Mesendoderm (in vitro differentiated cells): Measurements from ENCODE around the gene SSTR1.

Experiments
- DNase-seq: peaks from one replicate; pipeline ENCODE4 v3.0.0; 2013
- H2AK5ac ChIP-seq: 2 replicates; pipeline ENCODE4 v1.6.1; 2013; ENCODE audit warnings: low read length, inconsistent platforms
- H2BK120ac ChIP-seq: 2 replicates; pipeline ENCODE4 v1.6.1; 2013; ENCODE audit warnings: low read depth, mild to moderate bottlenecking, low read length, moderate library complexity, mixed read lengths
- H2BK15ac ChIP-seq: replicated peaks from 2 replicates; pipeline ENCODE4 v1.6.1; 2013; ENCODE audit warnings: low read depth, mild to moderate bottlenecking, moderate library complexity
- H2BK5ac ChIP-seq: 2 replicates; pipeline ENCODE4 v1.6.1; 2013; ENCODE audit warnings: low read length, inconsistent platforms
- H3K18ac ChIP-seq: 2 replicates; pipeline ENCODE4 v1.6.1; 2013; ENCODE audit warnings: mild to moderate bottlenecking, low read length, mixed read lengths
- H3K23ac ChIP-seq: one replicate; pipeline ENCODE4 v1.6.1; 2013; ENCODE audit warnings: low read length
- H3K27ac ChIP-seq: 2 replicates; pipeline ENCODE4 v1.5.1; 2013; ENCODE audit warnings: low read depth, mild to moderate bottlenecking, inconsistent platforms, low read length, moderate library complexity
- H3K27me3 ChIP-seq: 2 replicates; pipeline ENCODE4 v1.6.1; 2013; ENCODE audit warnings: low read length, control low read depth, mild to moderate bottlenecking, inconsistent platforms; ENCODE audit not compliant: insufficient read depth, poor library complexity
- H3K36me3 ChIP-seq: 2 replicates; pipeline ENCODE4 v1.6.1; 2013; ENCODE audit warnings: low read length, inconsistent platforms; ENCODE audit not compliant: control insufficient read depth, insufficient read depth
- H3K4ac ChIP-seq: one replicate; pipeline ENCODE4 v1.6.1; 2013; ENCODE audit warnings: low read depth, mild to moderate bottlenecking, low read length, moderate library complexity
- H3K4me1 ChIP-seq: 2 replicates; pipeline ENCODE4 v1.6.1; 2013; ENCODE audit warnings: low read depth, low read length, inconsistent platforms; ENCODE audit not compliant: control insufficient read depth
- H3K4me2 ChIP-seq: 2 replicates; pipeline ENCODE4 v1.6.1; 2013; ENCODE audit warnings: low read length
- H3K4me3 ChIP-seq: 2 replicates; pipeline ENCODE4 v1.5.1; 2013; ENCODE audit warnings: mild to moderate bottlenecking, low read length
- H3K56ac ChIP-seq: one replicate; pipeline ENCODE4 v1.6.1; 2013; ENCODE audit warnings: low read length
- H3K79me1 ChIP-seq: 2 replicates; pipeline ENCODE4 v1.6.1; 2013; ENCODE audit warnings: low read length, inconsistent platforms
- H3K79me2 ChIP-seq: 2 replicates; pipeline ENCODE4 v1.6.1; 2013; ENCODE audit warnings: mild to moderate bottlenecking, low read length; ENCODE audit not compliant: control insufficient read depth, insufficient read depth
- H3K9ac ChIP-seq: 2 replicates; pipeline ENCODE4 v1.6.1; 2013; ENCODE audit warnings: low read length, inconsistent platforms
- H4K5ac ChIP-seq: one replicate; pipeline ENCODE4 v1.6.1; 2013; ENCODE audit warnings: low read length
- H4K8ac ChIP-seq: one replicate; pipeline ENCODE4 v1.6.1; 2013; ENCODE audit warnings: low read depth, mild to moderate bottlenecking, control low read depth, low read length, moderate library complexity
- WGBS: extraction: QIAGEN DNeasy Blood & Tissue Kit; methylation state at CpG from one replicate; pipeline ENCODE4 v1.1.7; 2013; ENCODE audit warnings: low lambda C conversion rate, missing lambda C conversion rate; ENCODE audit not compliant: insufficient coverage; ENCODE audit errors: extremely low coverage; 5-methylcytosine and 5-hydroxymethylcytosine counted together

SSTR1 gene

DNA sequence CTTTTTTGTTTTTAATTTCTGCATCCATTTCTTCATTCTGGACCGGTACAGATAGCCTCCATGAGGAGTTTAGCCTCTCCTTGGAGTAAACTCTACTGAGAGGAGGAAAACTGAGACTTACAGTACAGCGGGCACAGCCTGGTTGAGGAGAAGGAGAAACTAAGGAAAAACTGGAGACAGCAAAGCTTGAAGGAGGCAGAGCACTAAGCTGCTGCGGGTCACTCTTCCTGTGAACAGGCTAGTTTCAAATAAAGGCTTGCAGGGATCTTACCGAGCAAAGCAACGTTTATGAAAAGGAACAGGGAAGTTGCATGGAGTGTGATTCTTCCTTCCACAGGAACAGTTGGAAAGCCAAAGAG lies 348 bp upstream of the SSTR1 start:
- no peak for DNase-seq
- Histone ChIP-seq H4K5ac (no peak overlapping the region), H2BK120ac (no peak overlapping the region), H2BK15ac (no peak overlapping the region), H3K4me2 (no peak overlapping the region), H3K79me2 (no peaks in the 10 kb centered on the region), H3K4me3 (no peak overlapping the region), H3K27me3 (peaks cover 33% of the 10 kb centered on the region), H4K8ac (no peak overlapping the region), H2BK5ac (no peak overlapping the region), H3K79me1 (no peaks in the 10 kb centered on the region), H3K36me3 (no peaks in the 10 kb centered on the region), H2AK5ac (no peak overlapping the region), H3K9ac (no peak overlapping the region), H3K56ac (no peak overlapping the region), H3K4ac (no peak overlapping the region), H3K23ac (no peak overlapping the region), H3K27ac (no peak overlapping the region), H3K18ac (no peak overlapping the region), H3K4me1 (peaks cover 8% of the 10 kb centered on the region)
- WGBS, result no CpG with 5 or more reads among the region's 5 CpGs

DNA sequence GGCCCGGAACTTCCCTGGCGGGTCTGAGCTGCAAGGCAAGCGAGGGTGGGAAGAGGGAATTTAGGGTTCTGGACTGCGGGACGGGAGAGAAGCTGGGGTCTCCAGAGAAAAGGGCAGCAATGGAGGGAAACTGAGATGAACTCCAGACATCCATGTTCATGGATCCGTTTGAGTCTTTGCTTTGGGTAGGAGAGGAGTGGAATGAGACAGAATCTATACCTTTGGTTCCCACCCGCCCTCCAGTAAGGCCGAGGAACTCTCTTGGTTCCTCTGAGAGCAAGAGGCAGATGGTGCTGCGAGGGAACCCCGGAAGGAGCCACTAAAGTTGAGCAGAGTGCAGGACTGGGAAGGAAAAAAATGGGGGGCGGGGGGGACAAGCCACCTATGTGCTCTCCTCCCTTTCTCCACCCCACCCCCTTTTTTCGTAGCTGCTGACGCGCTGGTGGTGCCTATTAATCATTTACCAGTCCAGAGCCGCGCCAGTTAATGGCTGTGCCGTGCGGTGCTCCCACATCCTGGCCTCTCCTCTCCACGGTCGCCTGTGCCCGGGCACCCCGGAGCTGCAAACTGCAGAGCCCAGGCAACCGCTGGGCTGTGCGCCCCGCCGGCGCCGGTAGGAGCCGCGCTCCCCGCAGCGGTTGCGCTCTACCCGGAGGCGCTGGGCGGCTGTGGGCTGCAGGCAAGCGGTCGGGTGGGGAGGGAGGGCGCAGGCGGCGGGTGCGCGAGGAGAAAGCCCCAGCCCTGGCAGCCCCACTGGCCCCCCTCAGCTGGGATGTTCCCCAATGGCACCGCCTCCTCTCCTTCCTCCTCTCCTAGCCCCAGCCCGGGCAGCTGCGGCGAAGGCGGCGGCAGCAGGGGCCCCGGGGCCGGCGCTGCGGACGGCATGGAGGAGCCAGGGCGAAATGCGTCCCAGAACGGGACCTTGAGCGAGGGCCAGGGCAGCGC lies 1.2 kb downstream of the SSTR1 start:
- peaks cover 33% of the 10 kb centered on the region for H3K27me3 ChIP-seq
- no peak overlapping the region for H3K18ac ChIP-seq
- H3K79me1 ChIP-seq, result no peaks in the 10 kb centered on the region
- H3K36me3 ChIP-seq, result no peaks in the 10 kb centered on the region
- H2BK15ac ChIP-seq, result no peak overlapping the region
- no peak overlapping the region for H2BK120ac ChIP-seq
- H3K56ac ChIP-seq, result peak overlapping the region; percentile 62
- no peak overlapping the region for H3K27ac ChIP-seq
- no peak overlapping the region for H3K4ac ChIP-seq
- no peak overlapping the region for H2AK5ac ChIP-seq
- H2BK5ac ChIP-seq, result no peak overlapping the region
- peaks cover 8% of the 10 kb centered on the region for H3K4me1 ChIP-seq
- H3K4me3 ChIP-seq, result no peak overlapping the region
- peak overlapping the region; percentile 29 for H3K9ac ChIP-seq
- H3K79me2 ChIP-seq, result no peaks in the 10 kb centered on the region
- H3K4me2 ChIP-seq, result peak overlapping the region; percentile 58
- H4K5ac ChIP-seq, result no peak overlapping the region
- no peak for DNase-seq
- H4K8ac ChIP-seq, result no peak overlapping the region
- H3K23ac ChIP-seq, result no peak overlapping the region
- WGBS, result no CpG with 5 or more reads among the region's 59 CpGs

DNA sequence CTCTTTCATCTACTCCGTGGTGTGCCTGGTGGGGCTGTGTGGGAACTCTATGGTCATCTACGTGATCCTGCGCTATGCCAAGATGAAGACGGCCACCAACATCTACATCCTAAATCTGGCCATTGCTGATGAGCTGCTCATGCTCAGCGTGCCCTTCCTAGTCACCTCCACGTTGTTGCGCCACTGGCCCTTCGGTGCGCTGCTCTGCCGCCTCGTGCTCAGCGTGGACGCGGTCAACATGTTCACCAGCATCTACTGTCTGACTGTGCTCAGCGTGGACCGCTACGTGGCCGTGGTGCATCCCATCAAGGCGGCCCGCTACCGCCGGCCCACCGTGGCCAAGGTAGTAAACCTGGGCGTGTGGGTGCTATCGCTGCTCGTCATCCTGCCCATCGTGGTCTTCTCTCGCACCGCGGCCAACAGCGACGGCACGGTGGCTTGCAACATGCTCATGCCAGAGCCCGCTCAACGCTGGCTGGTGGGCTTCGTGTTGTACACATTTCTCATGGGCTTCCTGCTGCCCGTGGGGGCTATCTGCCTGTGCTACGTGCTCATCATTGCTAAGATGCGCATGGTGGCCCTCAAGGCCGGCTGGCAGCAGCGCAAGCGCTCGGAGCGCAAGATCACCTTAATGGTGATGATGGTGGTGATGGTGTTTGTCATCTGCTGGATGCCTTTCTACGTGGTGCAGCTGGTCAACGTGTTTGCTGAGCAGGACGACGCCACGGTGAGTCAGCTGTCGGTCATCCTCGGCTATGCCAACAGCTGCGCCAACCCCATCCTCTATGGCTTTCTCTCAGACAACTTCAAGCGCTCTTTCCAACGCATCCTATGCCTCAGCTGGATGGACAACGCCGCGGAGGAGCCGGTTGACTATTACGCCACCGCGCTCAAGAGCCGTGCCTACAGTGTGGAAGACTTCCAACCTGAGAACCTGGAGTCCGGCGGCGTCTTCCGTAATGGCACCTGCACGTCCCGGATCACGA lies 2.2 kb downstream of the SSTR1 start:
- peak overlapping the region; percentile 58 for H3K4me2 ChIP-seq
- peak overlapping the region; percentile 62 for H3K56ac ChIP-seq
- H2BK120ac ChIP-seq, result no peak overlapping the region
- H3K18ac ChIP-seq, result no peak overlapping the region
- peaks cover 8% of the 10 kb centered on the region for H3K4me1 ChIP-seq
- H3K27ac ChIP-seq, result no peak overlapping the region
- no peaks in the 10 kb centered on the region for H3K79me2 ChIP-seq
- no peak overlapping the region for H4K5ac ChIP-seq
- peak overlapping the region; percentile 29 for H3K9ac ChIP-seq
- H2BK5ac ChIP-seq, result no peak overlapping the region
- WGBS, result no CpG with 5 or more reads among the region's 69 CpGs
- H3K23ac ChIP-seq, result peak overlapping the region; percentile 97
- no peaks in the 10 kb centered on the region for H3K79me1 ChIP-seq
- no peak overlapping the region for H2BK15ac ChIP-seq
- H3K4me3 ChIP-seq, result no peak overlapping the region
- no peak overlapping the region for H2AK5ac ChIP-seq
- H3K36me3 ChIP-seq, result no peaks in the 10 kb centered on the region
- H4K8ac ChIP-seq, result no peak overlapping the region
- DNase-seq, result no peak
- no peak overlapping the region for H3K4ac ChIP-seq
- H3K27me3 ChIP-seq, result peaks cover 33% of the 10 kb centered on the region

DNA sequence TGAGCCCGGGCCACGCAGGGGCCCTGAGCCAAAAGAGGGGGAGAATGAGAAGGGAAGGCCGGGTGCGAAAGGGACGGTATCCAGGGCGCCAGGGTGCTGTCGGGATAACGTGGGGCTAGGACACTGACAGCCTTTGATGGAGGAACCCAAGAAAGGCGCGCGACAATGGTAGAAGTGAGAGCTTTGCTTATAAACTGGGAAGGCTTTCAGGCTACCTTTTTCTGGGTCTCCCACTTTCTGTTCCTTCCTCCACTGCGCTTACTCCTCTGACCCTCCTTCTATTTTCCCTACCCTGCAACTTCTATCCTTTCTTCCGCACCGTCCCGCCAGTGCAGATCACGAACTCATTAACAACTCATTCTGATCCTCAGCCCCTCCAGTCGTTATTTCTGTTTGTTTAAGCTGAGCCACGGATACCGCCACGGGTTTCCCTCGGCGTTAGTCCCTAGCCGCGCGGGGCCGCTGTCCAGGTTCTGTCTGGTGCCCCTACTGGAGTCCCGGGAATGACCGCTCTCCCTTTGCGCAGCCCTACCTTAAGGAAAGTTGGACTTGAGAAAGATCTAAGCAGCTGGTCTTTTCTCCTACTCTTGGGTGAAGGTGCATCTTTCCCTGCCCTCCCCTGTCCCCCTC lies 3.0 kb downstream of the SSTR1 start:
- H3K27me3 ChIP-seq, result peaks cover 33% of the 10 kb centered on the region
- H3K79me2 ChIP-seq, result no peaks in the 10 kb centered on the region
- no peak overlapping the region for H3K4ac ChIP-seq
- H3K4me1 ChIP-seq, result peaks cover 8% of the 10 kb centered on the region
- H3K4me2 ChIP-seq, result peak overlapping the region; percentile 8
- H2BK15ac ChIP-seq, result no peak overlapping the region
- no peak overlapping the region for H4K5ac ChIP-seq
- no peak overlapping the region for H3K18ac ChIP-seq
- DNase-seq, result no peak
- no peak overlapping the region for H3K27ac ChIP-seq
- no CpG with 5 or more reads among the region's 29 CpGs for WGBS
- no peak overlapping the region for H3K23ac ChIP-seq
- H2BK5ac ChIP-seq, result no peak overlapping the region
- H3K9ac ChIP-seq, result no peak overlapping the region
- H3K79me1 ChIP-seq, result no peaks in the 10 kb centered on the region
- H3K36me3 ChIP-seq, result no peaks in the 10 kb centered on the region
- H2BK120ac ChIP-seq, result no peak overlapping the region
- H3K4me3 ChIP-seq, result no peak overlapping the region
- H4K8ac ChIP-seq, result no peak overlapping the region
- H3K56ac ChIP-seq, result no peak overlapping the region
- H2AK5ac ChIP-seq, result no peak overlapping the region

DNA sequence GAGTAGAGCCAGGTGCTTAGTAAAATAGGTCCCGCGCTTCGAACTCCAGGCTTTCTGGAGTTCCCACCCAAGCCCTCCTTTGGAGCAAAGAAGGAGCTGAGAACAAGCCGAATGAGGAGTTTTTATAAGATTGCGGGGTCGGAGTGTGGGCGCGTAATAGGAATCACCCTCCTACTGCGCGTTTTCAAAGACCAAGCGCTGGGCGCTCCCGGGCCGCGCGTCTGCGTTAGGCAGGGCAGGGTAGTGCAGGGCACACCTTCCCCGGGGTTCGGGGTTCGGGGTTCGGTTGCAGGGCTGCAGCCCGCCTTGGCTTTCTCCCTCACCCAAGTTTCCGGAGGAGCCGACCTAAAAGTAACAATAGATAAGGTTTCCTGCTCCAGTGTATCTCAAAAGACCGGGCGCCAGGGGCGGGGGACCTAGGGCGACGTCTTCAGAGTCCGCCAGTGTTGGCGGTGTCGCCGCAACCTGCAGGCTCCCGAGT lies 3.6 kb downstream of the SSTR1 start:
- H3K9ac ChIP-seq, result peak overlapping the region; percentile 20
- no peak overlapping the region for H4K5ac ChIP-seq
- H3K23ac ChIP-seq, result peak overlapping the region; percentile 10
- no peak overlapping the region for H3K27ac ChIP-seq
- no CpG with 5 or more reads among the region's 34 CpGs for WGBS
- peak overlapping the region; percentile 43 for H3K56ac ChIP-seq
- H3K79me2 ChIP-seq, result no peaks in the 10 kb centered on the region
- H4K8ac ChIP-seq, result no peak overlapping the region
- no peaks in the 10 kb centered on the region for H3K79me1 ChIP-seq
- no peaks in the 10 kb centered on the region for H3K36me3 ChIP-seq
- no peak overlapping the region for H2BK5ac ChIP-seq
- peaks cover 33% of the 10 kb centered on the region for H3K27me3 ChIP-seq
- H3K4me2 ChIP-seq, result peak overlapping the region; percentile 51
- no peak overlapping the region for H2AK5ac ChIP-seq
- no peak overlapping the region for H2BK15ac ChIP-seq
- H2BK120ac ChIP-seq, result no peak overlapping the region
- H3K4me3 ChIP-seq, result no peak overlapping the region
- no peak for DNase-seq
- H3K4me1 ChIP-seq, result peaks cover 8% of the 10 kb centered on the region
- no peak overlapping the region for H3K4ac ChIP-seq
- H3K18ac ChIP-seq, result no peak overlapping the region
